ENCODE measurements around the gene PPP1R1C.

DNA sequence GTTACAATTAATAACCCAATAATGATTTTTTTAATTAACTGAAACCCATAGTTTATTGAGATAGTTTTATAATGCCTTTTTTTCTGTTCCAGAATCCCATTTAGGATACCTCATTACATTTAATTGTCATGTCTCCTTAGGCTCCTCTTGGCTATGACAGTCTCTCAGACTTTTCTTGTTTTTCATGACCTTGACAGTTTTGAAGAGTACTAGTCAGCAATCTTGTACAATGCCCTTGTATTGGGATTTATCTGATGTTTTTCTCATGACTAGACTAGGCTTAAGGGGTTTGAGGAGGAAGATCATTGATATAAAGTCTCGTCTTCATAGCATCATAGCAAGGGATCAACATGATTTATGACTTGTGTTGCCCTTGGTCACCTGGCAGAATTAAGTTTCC lies 72.4 kb downstream of the PPP1R1C start:
- TF ChIP-seq, protein P1, sequence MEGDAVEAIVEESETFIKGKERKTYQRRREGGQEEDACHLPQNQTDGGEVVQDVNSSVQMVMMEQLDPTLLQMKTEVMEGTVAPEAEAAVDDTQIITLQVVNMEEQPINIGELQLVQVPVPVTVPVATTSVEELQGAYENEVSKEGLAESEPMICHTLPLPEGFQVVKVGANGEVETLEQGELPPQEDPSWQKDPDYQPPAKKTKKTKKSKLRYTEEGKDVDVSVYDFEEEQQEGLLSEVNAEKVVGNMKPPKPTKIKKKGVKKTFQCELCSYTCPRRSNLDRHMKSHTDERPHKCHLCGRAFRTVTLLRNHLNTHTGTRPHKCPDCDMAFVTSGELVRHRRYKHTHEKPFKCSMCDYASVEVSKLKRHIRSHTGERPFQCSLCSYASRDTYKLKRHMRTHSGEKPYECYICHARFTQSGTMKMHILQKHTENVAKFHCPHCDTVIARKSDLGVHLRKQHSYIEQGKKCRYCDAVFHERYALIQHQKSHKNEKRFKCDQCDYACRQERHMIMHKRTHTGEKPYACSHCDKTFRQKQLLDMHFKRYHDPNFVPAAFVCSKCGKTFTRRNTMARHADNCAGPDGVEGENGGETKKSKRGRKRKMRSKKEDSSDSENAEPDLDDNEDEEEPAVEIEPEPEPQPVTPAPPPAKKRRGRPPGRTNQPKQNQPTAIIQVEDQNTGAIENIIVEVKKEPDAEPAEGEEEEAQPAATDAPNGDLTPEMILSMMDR (IDR thresholded peaks at IDR 0.05), result no peak
- TF ChIP-seq POLR2A (IDR thresholded peaks at IDR 0.05) (no peak), EP300 (IDR thresholded peaks at IDR 0.05) (no peak)
